GM19025 (cell line): ENCODE data around the gene VTI1A.
"Not testable (repeated sequence)": the region's sequence is repeated elsewhere in the genome, so short reads cannot be mapped to it uniquely, and the experiment has no call there.

Experiments used
- ATAC-seq: cut with Tn5 transposase; IDR thresholded peaks from one replicate; pipeline ENCODE4 v1.9.1; 2021; ENCODE audit warnings: mild to moderate bottlenecking, low read depth, moderate library complexity; ENCODE audit not compliant: unreplicated experiment

Gene VTI1A

DNA sequence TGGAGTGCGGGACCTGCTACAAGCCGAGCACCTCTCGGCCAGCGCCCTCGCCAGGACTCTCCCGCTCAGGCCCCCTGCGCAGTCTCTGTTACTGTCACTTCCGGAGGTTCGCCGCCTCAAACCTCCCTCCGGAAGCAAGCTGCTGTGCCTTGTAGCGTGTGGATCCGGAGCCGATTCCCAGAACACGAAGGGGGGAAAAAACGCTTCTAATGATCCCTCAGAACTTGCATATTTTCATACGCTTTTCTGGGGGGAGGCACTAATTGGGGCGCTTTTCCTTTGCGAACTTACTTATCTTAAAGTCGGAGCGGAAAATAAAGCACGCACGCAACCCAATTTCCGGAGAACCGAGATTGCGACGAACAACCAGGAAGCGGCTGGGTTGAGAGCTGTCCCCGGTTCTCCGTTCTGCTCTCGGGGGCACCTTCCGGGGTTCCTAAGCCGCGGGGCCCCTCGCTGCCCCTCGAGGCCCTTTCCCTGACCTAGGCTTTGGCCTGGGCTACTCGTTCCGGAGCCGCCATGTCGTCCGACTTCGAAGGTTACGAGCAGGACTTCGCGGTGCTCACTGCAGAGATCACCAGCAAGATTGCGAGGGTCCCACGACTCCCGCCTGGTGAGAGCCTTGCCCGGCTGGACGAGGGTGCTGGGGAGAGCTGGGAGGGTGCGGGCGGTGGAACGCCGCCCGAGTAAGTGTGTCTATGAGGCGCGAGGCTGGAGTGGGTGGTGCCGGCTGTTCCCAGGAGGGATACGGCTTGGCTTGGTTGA is at the start of gene VTI1A, which contains the start of gene ZDHHC6:
Gene VTI1A, plus strand, starts transcription at position 361 of the 765 bp plus-strand sequence. Its CDS starts 159 bp downstream, at position 520.
Gene ZDHHC6, minus strand, starts transcription at position 60 of the 765 bp plus-strand sequence. CDS start 1,478 bp downstream, outside the sequence.
- ATAC-seq, result peak; percentile 91

DNA sequence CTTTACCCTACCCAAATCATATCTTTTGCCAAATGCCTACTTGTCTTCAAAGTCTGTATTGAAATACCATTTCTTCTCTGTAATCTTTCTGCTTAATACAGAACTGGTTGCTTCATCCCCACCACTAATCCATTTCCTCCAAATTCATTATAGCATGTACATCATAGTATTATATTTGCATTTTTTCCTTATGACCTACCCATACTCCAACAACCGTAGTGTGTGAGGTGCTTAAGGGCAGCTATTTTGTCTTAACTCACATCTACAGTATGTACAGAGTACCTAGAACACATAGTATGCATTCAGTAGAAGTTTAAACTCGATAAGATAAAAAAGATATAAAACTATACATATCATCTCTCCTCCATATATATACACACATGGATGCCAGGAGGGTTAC is 49.4 kb upstream of the VTI1A start:
- ATAC-seq, result no peak

DNA sequence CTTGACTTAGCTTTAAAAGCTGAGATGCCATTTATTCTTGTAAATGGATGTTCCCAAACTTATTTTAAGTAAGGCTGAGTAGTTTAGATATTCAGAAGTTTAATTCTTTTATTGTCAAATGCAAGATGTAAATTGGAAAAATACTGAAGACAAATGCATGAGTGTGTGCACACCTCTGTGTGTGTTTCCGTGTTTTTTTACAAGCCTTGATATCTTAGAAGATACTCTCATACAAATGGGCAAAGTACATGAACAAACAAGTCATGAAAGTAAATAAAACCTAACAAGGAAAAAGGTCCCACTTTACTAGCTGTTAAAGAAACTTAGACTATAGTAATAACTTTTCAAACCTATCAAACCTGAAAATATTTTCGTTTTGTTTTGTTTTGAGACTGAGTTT is 44.1 kb upstream of the VTI1A start:
- no peak for ATAC-seq

DNA sequence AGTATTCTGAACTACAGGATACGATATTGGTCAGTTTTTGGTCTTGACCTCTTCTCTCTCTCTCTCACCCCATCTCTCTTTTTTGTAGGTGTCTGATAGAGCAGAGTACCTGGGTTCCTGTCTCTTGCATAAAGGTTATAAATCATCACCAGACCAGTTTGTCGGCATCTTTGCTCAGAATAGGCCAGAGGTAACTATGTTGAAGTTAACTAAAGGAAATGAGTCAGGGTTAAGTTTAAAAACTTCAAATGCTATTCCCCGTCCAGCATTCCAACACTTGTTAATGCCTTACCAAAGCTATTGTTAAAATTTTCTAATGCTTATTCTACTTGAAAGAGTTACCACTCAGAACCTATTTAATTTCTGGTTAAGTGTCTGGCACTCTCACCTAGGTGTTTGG is 42.4 kb upstream of the VTI1A start:
- no peak for ATAC-seq

DNA sequence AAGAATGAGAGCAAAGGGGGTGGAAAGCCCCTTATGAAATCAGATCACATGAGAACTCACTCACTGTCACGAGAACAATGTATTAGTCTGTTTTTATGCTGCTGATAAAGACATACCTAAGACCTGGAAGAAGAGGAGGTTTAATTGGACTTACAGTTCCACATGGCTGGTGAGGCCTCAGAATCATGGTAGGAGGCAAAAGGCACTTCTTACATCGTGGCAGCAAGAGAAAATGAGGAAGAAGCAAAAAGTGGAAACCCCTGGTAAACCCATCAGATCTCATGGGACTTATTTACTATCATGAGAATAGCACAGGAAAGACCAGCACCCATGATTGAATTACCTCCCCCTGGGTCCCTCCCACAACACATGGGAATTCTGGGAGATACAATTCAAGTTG is 40.2 kb upstream of the VTI1A start:
- ATAC-seq, result not testable (repeated sequence)

DNA sequence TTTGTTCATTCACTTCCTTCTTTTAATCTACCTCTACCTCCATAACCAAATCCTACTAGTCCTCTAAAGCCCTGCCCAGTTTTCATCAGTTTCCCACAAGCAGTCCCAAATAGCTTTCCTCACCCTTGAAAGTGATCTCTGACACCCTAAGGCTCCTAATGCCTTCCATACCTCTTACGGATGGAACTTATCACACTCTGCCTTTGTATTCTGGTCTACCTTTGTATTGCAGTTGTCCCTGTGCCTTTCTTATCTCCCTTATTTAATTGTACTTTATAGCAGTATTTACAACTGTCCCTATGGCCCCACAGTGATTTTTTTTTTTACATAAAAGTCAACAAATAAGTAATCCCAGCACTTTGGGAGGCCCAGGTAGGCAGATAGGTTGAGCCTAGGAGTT is 39.3 kb upstream of the VTI1A start:
- no peak for ATAC-seq

DNA sequence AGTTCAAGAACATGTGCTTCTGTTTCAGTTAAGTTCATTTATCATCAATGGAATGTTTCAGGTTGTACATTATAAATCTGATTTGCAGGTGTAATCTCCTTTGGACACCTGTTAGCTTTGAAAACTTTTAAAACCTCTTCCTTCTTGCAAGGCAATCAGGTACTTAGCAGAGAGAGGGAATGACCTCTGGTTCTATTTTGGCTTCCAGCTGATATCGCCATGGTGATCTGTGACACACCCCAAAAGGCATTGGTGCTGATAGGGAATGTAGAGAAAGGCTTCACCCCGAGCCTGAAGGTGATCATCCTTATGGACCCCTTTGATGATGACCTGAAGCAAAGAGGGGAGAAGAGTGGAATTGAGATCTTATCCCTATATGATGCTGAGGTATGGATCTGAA is 37.7 kb upstream of the VTI1A start:
- ATAC-seq, result no peak

DNA sequence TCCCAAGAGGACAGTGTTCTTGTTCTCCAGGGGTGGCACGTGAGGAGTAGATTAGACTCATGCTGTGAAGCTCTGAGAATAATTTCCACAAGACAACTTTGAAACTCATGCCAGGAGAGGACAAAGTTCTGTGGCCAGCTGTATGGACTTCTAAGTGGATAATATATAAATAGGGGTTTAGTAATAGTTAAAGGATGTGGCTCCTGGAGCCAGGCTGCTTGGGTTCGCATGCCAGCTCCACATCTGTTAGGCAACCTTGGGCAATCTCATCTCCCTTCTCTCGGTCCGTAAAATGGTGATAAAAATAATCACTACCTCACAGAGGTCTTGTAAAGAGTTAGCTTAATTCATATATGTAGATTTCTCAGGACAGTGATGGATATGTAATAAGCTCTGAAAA is 37.3 kb upstream of the VTI1A start:
- ATAC-seq, result no peak

DNA sequence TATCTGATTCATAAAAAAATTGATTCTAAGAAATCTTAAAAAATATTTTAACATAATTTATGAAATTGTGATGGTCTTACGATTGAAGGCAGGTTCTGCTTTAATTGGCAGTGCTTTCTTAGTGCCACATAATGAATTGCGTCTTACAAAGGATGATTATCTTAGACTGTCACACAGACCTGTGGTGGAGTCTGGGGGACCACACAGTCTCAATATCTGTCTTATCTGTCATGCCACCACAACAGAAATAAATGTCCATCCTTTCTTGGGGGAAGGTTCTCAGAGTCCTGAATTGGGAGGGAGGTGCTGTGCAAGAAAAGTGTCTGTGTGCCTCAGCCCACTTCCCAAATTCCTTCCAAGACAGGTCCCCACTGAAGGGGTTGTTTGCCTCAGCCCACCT is 34.3 kb upstream of the VTI1A start:
- ATAC-seq, result no peak

DNA sequence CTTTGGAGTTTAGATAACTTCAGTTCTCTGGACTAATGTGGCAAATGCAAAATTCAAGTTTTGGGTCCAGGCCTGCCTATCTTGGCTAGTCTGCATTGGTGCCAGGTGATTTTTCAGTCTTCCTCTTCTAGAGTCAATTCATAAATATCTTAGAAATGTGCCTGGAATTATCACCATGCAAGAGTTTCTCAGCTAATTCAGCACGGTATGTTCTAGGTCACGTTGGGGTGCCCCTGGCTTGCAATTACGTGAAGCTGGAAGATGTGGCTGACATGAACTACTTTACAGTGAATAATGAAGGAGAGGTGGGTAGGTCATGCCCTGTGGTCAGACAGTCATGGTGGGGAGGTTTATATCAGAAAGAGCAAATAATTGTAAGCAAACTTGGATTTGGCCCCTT is 25.3 kb upstream of the VTI1A start:
- ATAC-seq, result no peak

DNA sequence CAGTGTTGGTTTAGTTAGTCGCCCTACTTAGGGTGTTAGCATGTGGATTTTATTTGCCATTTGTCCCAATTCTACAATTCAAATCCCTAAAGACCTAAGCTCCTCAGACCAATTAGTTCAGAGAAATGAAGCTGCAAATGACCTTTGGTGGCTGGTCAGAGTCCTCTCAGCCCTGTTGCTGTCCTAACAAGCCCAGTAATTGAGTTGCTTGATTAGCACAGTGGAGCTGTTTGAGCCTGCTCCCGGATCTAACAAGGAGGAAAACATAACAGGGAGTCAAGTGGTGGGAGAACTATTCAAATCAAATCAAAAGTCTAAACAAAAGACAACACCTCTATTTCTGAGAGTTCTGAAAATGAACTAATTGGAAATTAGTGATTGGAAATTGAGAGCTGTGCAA is 22.4 kb upstream of the VTI1A start:
- no peak for ATAC-seq

DNA sequence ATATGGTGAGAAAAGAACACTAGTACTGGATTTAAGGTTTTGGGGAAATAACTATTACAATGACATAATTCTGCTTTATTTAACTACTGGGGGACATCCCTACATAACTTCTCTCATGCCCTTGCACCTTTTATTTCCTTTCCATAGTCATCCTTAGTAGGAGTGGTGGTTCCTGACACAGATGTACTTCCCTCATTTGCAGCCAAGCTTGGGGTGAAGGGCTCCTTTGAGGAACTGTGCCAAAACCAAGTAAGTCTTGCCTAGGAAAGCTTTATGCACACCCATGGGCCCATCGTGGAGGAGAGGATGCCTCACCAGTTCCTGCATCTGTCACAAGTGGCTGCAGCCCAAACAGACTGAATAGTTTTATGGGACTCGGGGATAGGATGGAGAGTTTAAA is 20.9 kb upstream of the VTI1A start:
- ATAC-seq, result no peak

DNA sequence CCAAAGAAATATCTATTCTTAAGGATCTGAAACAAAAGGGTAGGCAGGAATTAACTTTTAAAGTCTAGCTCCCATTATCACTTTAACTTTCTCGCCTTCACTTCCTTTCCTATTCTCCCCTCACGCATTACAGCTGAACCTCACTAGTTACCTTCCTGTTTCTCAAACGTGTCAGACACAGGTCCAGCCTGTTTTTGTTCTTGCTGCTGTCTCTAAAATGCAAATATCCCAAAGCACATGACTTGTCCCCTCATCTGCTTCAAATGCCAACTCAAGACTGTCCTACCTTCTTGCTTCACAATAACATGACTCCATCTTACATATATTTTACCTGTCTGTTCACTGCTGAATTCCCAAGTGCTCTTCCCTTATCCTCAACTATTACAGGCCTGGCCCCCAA is 17.9 kb upstream of the VTI1A start:
- ATAC-seq, result no peak

DNA sequence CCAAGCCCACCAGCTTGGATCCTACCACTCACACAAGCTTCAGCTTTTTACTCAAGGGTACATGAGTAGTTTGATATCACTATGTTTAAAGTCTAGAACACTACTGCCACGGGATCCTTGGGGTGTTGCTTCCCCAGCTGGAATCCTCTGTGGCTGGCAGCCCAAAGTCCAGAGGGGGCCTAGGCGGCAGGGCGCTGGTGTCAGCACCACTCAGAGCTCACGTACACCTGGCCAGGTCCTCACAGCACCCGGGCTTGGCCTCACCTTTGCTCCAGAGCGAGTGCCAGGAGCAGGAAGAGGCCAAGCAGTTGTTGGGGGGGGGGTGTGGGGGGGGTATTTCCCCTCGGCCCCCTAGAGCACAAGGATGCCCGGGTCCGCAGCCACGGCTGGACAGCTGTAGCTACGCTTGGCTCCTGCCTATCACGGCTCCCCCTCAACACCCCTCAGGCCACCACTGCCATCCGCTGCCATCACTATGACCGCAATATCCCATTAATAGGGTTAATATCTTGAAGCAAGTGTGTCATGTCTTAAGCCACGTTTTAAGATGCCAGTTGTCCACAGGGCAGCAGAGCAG is 17.3 kb upstream of the VTI1A start:
- ATAC-seq, result no peak

DNA sequence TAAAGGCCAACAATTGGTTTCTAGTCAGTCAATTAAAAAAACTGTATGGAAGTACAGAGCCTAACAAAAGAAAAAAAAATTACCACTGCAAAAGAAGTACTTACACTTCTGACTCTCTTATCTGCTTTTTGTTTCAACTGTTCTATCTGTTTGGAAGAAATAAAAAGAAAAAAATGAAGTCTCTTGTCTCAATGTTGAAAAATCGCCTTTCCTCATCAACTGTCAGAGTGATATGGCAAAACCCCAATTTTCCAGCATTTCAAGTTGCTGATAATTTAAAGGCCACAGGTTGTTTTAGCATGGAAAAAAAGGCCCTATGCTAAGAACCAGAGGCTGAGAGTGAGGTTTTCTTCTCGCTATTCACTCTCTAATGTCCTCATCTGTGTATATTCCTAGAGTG is 13.9 kb upstream of the VTI1A start:
- ATAC-seq, result no peak

DNA sequence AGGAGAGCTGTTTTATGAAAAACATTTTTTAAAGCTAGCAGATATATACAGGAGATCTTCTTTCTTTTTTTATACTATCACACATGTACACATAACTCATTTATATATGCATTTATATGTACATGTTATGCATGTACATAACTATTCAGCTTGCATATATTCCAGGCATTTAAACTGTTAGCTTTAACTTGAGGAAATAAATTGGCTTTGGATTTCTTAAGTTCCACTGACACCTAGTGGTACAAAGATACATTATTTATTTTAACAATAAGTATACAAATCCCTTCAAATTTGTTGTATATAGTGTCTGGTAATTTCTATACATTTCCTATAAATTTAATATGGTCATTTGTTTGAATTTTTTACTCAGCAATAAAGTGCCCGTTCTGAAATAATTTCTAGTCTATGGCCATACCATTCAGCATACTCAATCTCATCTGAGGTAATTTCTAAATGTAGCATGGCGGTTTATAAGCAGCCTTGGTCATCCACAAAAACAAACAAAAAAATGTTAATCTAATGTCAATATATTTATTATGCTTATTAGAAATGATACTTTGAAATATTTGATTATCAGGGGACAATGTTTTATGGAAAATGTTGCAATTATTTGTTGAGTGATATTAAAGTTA is 11.9 kb upstream of the VTI1A start:
- no peak for ATAC-seq

DNA sequence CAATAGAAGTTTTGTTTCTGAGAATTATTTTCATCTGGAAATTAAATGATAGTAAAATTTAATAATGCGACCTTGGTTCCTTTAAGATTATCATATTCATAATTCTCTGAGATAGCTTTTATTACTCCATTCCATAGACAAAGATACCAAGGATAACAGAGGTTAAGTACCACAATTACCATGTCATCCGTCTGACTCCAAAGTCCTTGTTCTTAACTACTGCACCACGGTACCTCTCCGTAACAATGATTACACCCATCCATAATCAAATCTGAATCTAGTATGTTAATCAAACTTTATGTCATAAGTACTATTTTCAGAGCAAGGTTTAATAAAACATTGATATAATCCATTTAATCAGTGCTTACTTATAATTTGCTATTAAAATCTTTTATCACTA is 8.7 kb upstream of the VTI1A start:
- no peak for ATAC-seq

DNA sequence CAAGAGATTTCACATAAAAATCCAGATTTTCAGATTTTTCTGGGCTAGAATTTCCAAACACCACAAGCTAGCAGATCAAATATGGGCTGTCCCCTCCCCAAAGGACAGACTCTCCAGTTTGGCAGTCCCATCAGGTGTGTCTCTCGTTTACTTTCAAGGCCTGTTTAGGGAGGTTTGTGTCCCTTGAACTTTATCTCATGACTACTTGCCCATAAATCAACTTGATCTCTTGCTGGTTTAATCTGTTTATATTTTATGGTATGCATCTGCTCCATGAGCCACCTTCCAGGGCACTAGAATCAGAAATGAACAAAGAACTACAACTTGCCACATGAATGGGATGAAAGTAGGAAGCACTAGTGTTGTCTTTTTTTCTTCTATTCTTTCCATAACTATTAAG is 5.5 kb upstream of the VTI1A start:
- no peak for ATAC-seq

DNA sequence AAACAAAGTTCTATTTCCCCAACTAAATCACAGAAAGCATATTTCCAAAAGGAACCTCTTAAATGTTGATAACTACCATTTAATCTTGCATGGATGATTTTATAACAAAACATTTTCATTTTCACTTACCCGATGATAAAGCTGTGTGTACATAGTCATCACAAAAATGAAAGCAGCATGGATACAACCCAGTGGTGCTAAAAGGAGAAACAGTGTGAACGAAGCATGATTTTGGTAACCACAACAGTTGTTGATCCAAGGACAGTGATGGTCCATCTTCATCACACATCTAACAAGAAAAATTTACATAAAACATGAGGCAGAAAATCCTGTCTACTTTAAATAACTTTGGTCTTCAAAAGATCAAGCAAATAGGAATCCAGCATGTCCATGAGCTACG is 5.0 kb upstream of the VTI1A start:
- no peak for ATAC-seq

DNA sequence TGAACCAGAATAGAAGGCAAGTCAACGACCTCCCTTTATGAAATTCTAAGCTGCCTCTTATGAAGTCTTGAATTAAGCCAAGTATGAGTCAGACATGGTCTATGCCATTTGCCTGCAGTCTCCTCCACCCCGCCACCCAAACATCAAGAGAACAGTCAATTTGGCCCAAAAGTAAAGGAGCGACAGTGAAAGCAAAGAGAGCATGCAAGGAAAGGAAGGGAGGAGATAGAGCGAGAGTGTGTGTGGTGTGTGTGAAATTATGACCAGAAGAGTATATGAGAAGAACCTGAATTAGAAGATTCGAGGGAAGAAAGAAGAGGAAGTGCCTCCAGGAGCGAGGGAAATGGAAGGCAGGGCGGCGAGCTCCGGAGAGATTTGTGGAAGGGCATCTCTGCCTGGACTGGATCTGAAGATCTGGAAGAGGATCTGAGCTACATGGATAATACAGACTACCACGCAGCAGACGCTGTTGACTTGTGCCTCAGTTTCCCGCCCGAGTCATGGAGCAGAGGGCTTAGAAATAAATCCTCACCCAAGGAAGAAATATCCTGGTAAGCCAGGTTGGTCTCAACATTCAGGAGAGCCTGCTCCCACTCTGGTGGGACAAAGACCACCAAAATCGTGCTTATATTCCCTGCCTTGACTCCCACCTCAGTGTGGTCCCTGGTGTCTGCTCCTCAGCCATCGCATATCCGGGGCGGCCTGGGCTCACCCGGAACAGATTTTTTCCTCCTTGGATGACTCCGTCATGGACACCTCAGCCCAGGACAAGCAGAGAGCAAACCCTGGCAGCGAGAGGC is 760 bp upstream of the VTI1A start:
- peak; percentile 35 for ATAC-seq

DNA sequence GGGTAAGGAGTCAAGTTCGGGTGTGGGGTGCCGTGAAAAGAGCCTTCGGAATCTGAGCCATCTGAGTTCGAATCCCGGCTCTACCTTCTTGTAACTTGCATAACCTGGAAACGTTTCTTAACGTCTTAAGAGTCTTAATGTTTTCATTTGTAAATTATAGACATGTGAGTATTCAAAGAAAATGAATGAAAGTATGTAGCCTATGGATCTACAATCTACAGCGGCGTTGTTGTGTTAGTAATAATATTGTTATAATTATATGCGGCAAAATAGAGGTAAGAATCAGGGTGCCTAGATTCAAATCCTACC is 559 bp downstream of the VTI1A start:
- ATAC-seq, result no peak
